Kidney (tissue), 22 donors: ENCODE data around the gene TEP1. TPM values are rescaled to one million over a fixed set of nuclear protein-coding genes. Genes with fewer than 3 reads are reported as not detected.

Source experiments
- DNase-seq, 5 donors: peaks; one replicate each; pipeline ENCODE4 v3.0.0-alpha.2; 2013 to 2020
- FAIRE-seq: peaks from 2 replicates; lab custom pipeline; 2012; peaks lifted over from hg19 to GRCh38; lab: Jason Lieb, UNC
- H3K27ac ChIP-seq, 2 donors: one replicate each; pipeline ENCODE4 v1.7.0; 2013; ENCODE audit warnings: low read depth in 2 of 2, low read length in 2 of 2, inconsistent platforms in 1 of 2
- H3K27me3 ChIP-seq: one replicate; pipeline ENCODE4 v1.7.1; 2013; ENCODE audit warnings: low read length, inconsistent platforms; ENCODE audit not compliant: control insufficient read depth, insufficient read depth
- H3K36me3 ChIP-seq, 3 donors: one replicate each; pipeline versions ENCODE4 v1.7.0 to v1.7.1; 2013; ENCODE audit warnings: low read length in 3 of 3, control low read depth in 1 of 3, inconsistent platforms in 1 of 3; ENCODE audit not compliant: insufficient read depth in 3 of 3, control insufficient read depth in 2 of 3
- H3K4me1 ChIP-seq, 3 donors: one replicate each; pipeline versions ENCODE4 v1.7.0 to v1.7.1; 2013; ENCODE audit warnings: low read length in 3 of 3, inconsistent platforms in 1 of 3, low read depth in 1 of 3; ENCODE audit not compliant: control insufficient read depth in 2 of 3, insufficient read depth in 2 of 3
- H3K4me3 ChIP-seq, 3 donors: one replicate each; pipeline versions ENCODE4 v1.7.0 to v1.8.1; 2013; ENCODE audit warnings: low read length in 3 of 3, control low read depth in 1 of 3, inconsistent platforms in 1 of 3
- H3K9ac ChIP-seq, 3 donors: one replicate each; pipeline versions ENCODE4 v1.7.0 to v1.7.1; 2013; ENCODE audit warnings: low read length in 3 of 3, control low read depth in 1 of 3, inconsistent platforms in 1 of 3
- H3K9me3 ChIP-seq, 3 donors: one replicate each; pipeline versions ENCODE4 v1.7.0 to v1.7.1; 2013; ENCODE audit warnings: low read length in 3 of 3, control low read depth in 1 of 3, inconsistent platforms in 1 of 3; ENCODE audit not compliant: control insufficient read depth in 2 of 3, insufficient read depth in 1 of 3
- CTCF ChIP-seq: IDR thresholded peaks from 3 replicates; pipeline ENCODE4 v1.5.1; 2012; ENCODE audit warnings: mild to moderate bottlenecking, moderate library complexity, borderline replicate concordance; ENCODE audit not compliant: insufficient read depth; ENCODE audit errors: extremely low read depth
- intact Hi-C: fragments of 100-400 bp; cut with DNase I; formaldehyde crosslinking; loops from one replicate; pipeline ENCODE4 v1.11.1; 2022
- long read RNA-seq, 10 donors: library from polyadenylated mRNA in 1 of 10; unstranded in 1 of 10; transcript quantifications; one replicate each; pipeline ENCODE4 v2.0.0 and lab custom pipeline, GENCODE V29; 2021 to 2026
- polyA plus RNA-seq: library from polyadenylated mRNA; stranded (reverse); fragments of 350-450 nt; fragmentation: Illumina TruSeq; extraction: RNeasy Lipid Tissue Mini Kit (QIAGEN cat#74804); gene quantifications from one replicate; pipeline ENCODE4 v1.2.3, GENCODE V29; 2014; ENCODE audit warnings: low read depth, low replicate concordance; ENCODE audit not compliant: insufficient read depth
- total RNA-seq: library from RNA; stranded (reverse); fragmentation: NEBNext Ultra II Directional; extraction: Animal tissue kit (Norgen Biotek cat#: 25700); gene quantifications from one replicate; pipeline ENCODE4 v1.2.1, GENCODE V29; 2021
- donor health status: control.
- donor health status: control.
- donor health status: control.
- donor health status: control.
- donor health status: control.
- donor health status: DM: yes; HTN: yes; CAD: no.
- donor health status: Normal renal cell carcinoma (clear cell type).

The TEP1 gene
- total RNA-seq (45.2 TPM), polyA plus RNA-seq (11.2 TPM)
- long read RNA-seq, donor 1 = 0 reads
- long read RNA-seq, donor 2, partial matches to known transcripts = 0 of 1 reads
- long read RNA-seq, donor 2, other reads (novel, unspliced or antisense) = 0 of 1 reads
- long read RNA-seq, donor 3, partial matches to known transcripts = 0 of 2 reads
- long read RNA-seq, donor 3, other reads (novel, unspliced or antisense) = 0 of 2 reads
- long read RNA-seq, donor 4 = 0 reads
- long read RNA-seq, donor 5 = 0 reads
- long read RNA-seq, donor 6 = 0 reads
- long read RNA-seq, donor 7, partial matches to known transcripts = 3 of 11 reads
- long read RNA-seq, donor 7, other reads (novel, unspliced or antisense) = 8 of 11 reads
- long read RNA-seq, donor 8 = 0 reads
- long read RNA-seq, donor 9 = 0 reads
- long read RNA-seq, donor 10, partial matches to known transcripts = 0 of 1 reads
- long read RNA-seq, donor 10, other reads (novel, unspliced or antisense) = 0 of 1 reads

GRCh38 chr14:20412876-20413743 is at the start of gene TEP1:
Gene TEP1, minus strand, starts transcription at chr14:20413501. Its CDS starts 5,062 bp downstream, at chr14:20408439.
- no peak for FAIRE-seq
- peaks cover 0 to 9% (median 3%) of the 10 kb centered on the region in 3 donors for H3K4me1 ChIP-seq
- H3K27me3 ChIP-seq = no peaks in the 10 kb centered on the region
- no peaks in the 10 kb centered on the region for H3K9me3 ChIP-seq
- DNase-seq = peak; percentile 86 to 96 (median 92)
- H3K4me3 ChIP-seq = peak within 1 kb of the TSS; percentile 70 to 98 (median 98)
- peak within 1 kb of the TSS; percentile 57 to 96 (median 89) for H3K9ac ChIP-seq
- H3K36me3 ChIP-seq = peaks cover 0 to 2% (median 0%) of the 10 kb centered on the region in 3 donors
- no peak for TF ChIP-seq CTCF
- H3K27ac ChIP-seq = peak within 1 kb of the TSS; percentile 95 to 99
- intact Hi-C loops = loop anchor here (10.0 kb wide), 1 partner anchor 192 kb away; no protein-coding TSS in a partner anchor

- Histone ChIP-seq H3K4me1 (peaks cover 0 to 12% (median 12%) of the 10 kb centered on the region in 3 donors), H3K9ac (peak within 1 kb of the TSS; percentile 42 to 80 (median 72)), H3K9me3 (no peaks in the 10 kb centered on the region), H3K27me3 (no peaks in the 10 kb centered on the region), H3K27ac (peak within 1 kb of the TSS; percentile 87 to 94), H3K36me3 (peaks cover 7 to 33% (median 21%) of the 10 kb centered on the region in 3 donors), H3K4me3 (peak within 1 kb of the TSS; percentile 78 to 91 (median 83))
- FAIRE-seq (peak; percentile 99), DNase-seq (peak; percentile 99 to 100 (median 100))
- intact Hi-C loops = no loop called here
- no peak for TF ChIP-seq CTCF
These were observed 48.2 kb upstream of the TEP1 start, which contains the start of gene PIP4P1 for GRCh38 chr14:20461225-20462141. Gene PIP4P1, minus strand, starts transcription at chr14:20461434. Its CDS starts 109 bp downstream, at chr14:20461325.
